Activated B cell treated with CpG ODN at 0.5 μM for 24 hours (primary cell): Measurements from ENCODE around the gene CRKL. TPM values are rescaled to one million over a fixed set of nuclear protein-coding genes. Genes with fewer than 3 reads are reported as not detected.

Source experiments
- ATAC-seq: fragments of 200-7000 bp; cut with Tn5 transposase; one replicate; pipeline ENCODE4 v1.10.0; 2021; ENCODE audit warnings: low read depth, mild to moderate bottlenecking, moderate library complexity
- CTCF ChIA-PET: fragments of 350-600 bp; sonication (Branson Sonifier 250); formaldehyde crosslinking; loops from one replicate; lab custom pipeline; 2021; ENCODE audit warnings: antibody characterized with exemption; lab: Charles Lee
- POLR2A ChIA-PET: fragments of 350-600 bp; sonication (Branson Sonifier 250); formaldehyde crosslinking; loops from one replicate; lab custom pipeline; 2021; ENCODE audit warnings: antibody characterized with exemption; lab: Charles Lee
- DNase-seq: peaks from one replicate; pipeline ENCODE4 v3.0.0; 2022
- H3K27ac Mint-ChIP-seq: one replicate; pipeline ENCODE4 v1.8.0; 2020; ENCODE audit warnings: mixed read lengths
- H3K27me3 Mint-ChIP-seq: one replicate; pipeline ENCODE4 v1.8.0; 2021; ENCODE audit warnings: mixed read lengths
- H3K36me3 Mint-ChIP-seq: one replicate; pipeline ENCODE4 v1.8.0; 2021; ENCODE audit warnings: low read depth, mixed read lengths
- H3K4me1 Mint-ChIP-seq: one replicate; pipeline ENCODE4 v1.8.0; 2021; ENCODE audit warnings: mixed read lengths
- H3K4me3 Mint-ChIP-seq: one replicate; pipeline ENCODE4 v1.8.0; 2020; ENCODE audit warnings: mild to moderate bottlenecking, mixed read lengths
- H3K9me3 Mint-ChIP-seq: one replicate; pipeline ENCODE4 v1.8.0; 2020; ENCODE audit warnings: mixed read lengths
- CTCF ChIP-seq: fragments of 200-600 bp; IDR thresholded peaks from one replicate; pipeline ENCODE4 v1.8.0; 2022; ENCODE audit warnings: antibody characterized with exemption, mild to moderate bottlenecking
- intact Hi-C: fragments of 100-400 bp; cut with micrococcal nuclease; formaldehyde crosslinking; loops from one replicate; pipeline ENCODE4 v1.15.1; 2024
- total RNA-seq: library from RNA; stranded (reverse); gene quantifications from 2 replicates; pipeline ENCODE4 v1.2.3, GENCODE V29; 2022

Gene CRKL
- total RNA-seq, 1 donor from 2014 or later: 55.7 TPM

DNA sequence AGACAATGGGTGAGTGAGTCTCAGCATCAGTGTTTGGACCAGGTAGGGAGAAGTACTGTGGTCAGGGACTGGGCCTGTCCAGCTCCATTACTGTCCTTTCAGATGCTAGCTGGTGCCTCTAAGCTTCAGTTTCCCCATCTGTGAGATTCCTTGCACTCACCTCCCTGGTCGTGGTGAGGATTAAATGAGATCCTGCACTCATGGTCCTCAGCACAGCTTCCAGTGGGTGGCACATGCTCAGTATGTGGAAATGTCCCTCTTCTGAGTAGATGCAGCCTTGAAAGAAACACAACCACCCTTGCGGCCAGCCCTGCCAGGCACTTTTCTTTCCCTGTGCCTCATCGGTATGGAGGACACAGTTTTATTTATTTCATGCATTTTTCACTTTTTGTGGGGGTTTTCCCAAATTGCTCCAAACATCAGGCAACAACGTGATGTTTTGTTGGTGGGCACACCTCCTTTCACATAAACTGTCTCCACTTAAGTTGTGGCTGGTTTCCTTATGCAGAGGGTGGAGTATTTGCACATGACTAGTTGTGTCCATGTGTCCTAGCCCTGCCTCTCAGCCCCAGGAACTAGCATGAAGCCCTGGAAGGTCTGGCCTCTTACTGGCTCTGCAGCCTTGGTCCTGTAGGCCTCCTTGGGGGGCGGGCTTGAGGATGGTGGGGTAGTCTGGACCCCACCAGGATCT is 66.0 kb downstream of the CRKL start:
- peak overlapping the region; percentile 88 for H3K27ac Mint-ChIP-seq
- peak overlapping the region; percentile 93 for H3K4me3 Mint-ChIP-seq
- POLR2A ChIA-PET: interaction anchor here (3.1 kb wide), 1 partner anchor 18 kb away, joined by 90 read pairs; the partner anchor contains the start of gene THAP7
- no peak for DNase-seq
- H3K27me3 Mint-ChIP-seq: no peaks in the 10 kb centered on the region
- TF ChIP-seq CTCF: no peak
- H3K4me1 Mint-ChIP-seq: peaks cover 31% of the 10 kb centered on the region
- CTCF ChIA-PET: interaction anchor here (1.3 kb wide), 1 partner anchor 646 kb away, joined by 3 read pairs; no protein-coding TSS in a partner anchor
- ATAC-seq: no peak
- H3K36me3 Mint-ChIP-seq: peaks cover 33% of the 10 kb centered on the region
- intact Hi-C loops: no loop called here
- H3K9me3 Mint-ChIP-seq: peaks cover 2% of the 10 kb centered on the region

- Mint-ChIP-seq H3K4me1 (peaks cover 23% of the 10 kb centered on the region), H3K4me3 (no peak overlapping the region), H3K36me3 (peaks cover 38% of the 10 kb centered on the region), H3K9me3 (no peaks in the 10 kb centered on the region), H3K27me3 (no peaks in the 10 kb centered on the region), H3K27ac (no peak overlapping the region)
- ATAC-seq (no peak), DNase-seq (no peak)
- no peak for TF ChIP-seq CTCF
- POLR2A ChIA-PET: no interaction called here
- intact Hi-C loops: no loop called here
- CTCF ChIA-PET: no interaction called here
These were observed 68.5 kb downstream of the CRKL start for GRCh38 chr22:20985720-20986119.

GRCh38 chr22:20986365-20986764 is 69.2 kb downstream of the CRKL start:
- peaks cover 18% of the 10 kb centered on the region for H3K4me1 Mint-ChIP-seq
- ATAC-seq: no peak
- no peak overlapping the region for H3K27ac Mint-ChIP-seq
- no peak for DNase-seq
- peaks cover 43% of the 10 kb centered on the region for H3K36me3 Mint-ChIP-seq
- H3K27me3 Mint-ChIP-seq: no peaks in the 10 kb centered on the region
- ChIA-PET CTCF (no interaction called here), POLR2A (no interaction called here)
- H3K4me3 Mint-ChIP-seq: no peak overlapping the region
- no peaks in the 10 kb centered on the region for H3K9me3 Mint-ChIP-seq
- peak; percentile 32 for TF ChIP-seq CTCF
- intact Hi-C loops: no loop called here

DNA sequence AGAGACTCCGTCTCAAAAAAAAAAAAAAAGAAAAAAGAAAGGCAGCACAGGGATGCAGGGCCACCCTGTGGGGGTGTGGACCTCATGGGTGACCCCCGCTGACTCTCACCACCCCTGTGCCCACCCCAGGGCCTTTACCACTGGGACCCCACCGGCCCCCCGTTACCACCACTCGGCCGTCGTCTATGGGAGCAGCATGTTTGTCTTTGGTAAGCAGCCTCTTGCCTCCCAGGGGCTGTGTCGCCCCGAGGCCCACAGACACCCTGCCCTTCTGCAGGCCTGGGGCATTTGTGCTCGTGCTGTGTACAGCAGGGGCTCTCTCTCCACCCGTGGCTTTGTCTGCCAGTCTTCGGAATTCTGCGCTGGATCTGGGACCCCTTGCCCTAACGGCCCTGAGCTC is 70.2 kb downstream of the CRKL start:
- TF ChIP-seq CTCF: no peak
- DNase-seq (no peak), ATAC-seq (no peak)
- POLR2A ChIA-PET: no interaction called here
- peaks cover 15% of the 10 kb centered on the region for H3K4me1 Mint-ChIP-seq
- CTCF ChIA-PET: no interaction called here
- H3K27me3 Mint-ChIP-seq: no peaks in the 10 kb centered on the region
- H3K36me3 Mint-ChIP-seq: peaks cover 49% of the 10 kb centered on the region
- no peak overlapping the region for H3K4me3 Mint-ChIP-seq
- no peak overlapping the region for H3K27ac Mint-ChIP-seq
- no peaks in the 10 kb centered on the region for H3K9me3 Mint-ChIP-seq
- intact Hi-C loops: no loop called here

GRCh38 chr22:20988573-20989322 is 71.5 kb downstream of the CRKL start:
- ChIA-PET POLR2A (no interaction called here), CTCF (no interaction called here)
- Mint-ChIP-seq H3K4me1 (peaks cover 3% of the 10 kb centered on the region), H3K27me3 (no peaks in the 10 kb centered on the region), H3K27ac (no peak overlapping the region), H3K36me3 (peaks cover 54% of the 10 kb centered on the region), H3K9me3 (no peaks in the 10 kb centered on the region), H3K4me3 (no peak overlapping the region)
- intact Hi-C loops: no loop called here
- ATAC-seq (no peak), DNase-seq (no peak)
- TF ChIP-seq CTCF: no peak
